ENCODE data around the gene RET. TPM values are rescaled to one million over a fixed set of nuclear protein-coding genes. Genes with fewer than 3 reads are reported as not detected.

Gene RET
- total and polyA plus RNA-seq, 4 donors: 0.25 to 2.5 (median 0.29) TPM; not detected in 1

- Histone ChIP-seq H3K4me1 (ENCODE audit: control insufficient read depth in 1 of 2, insufficient read depth in 2 of 2, low read length in 2 of 2) (no peaks in the 10 kb centered on the region), H3K27me3 (ENCODE audit: control insufficient read depth in 1 of 2, insufficient read depth in 2 of 2, low read length in 1 of 2) (no peaks in the 10 kb centered on the region), H3K9me3 (ENCODE audit: control insufficient read depth, low read length) (no peaks in the 10 kb centered on the region), H3K4me3 (ENCODE audit: low read length in 2 of 2) (no peak overlapping the region), H3K27ac (ENCODE audit: low read depth in 1 of 2, low read length in 2 of 2) (no peak overlapping the region), H3K36me3 (ENCODE audit: control insufficient read depth in 1 of 2, insufficient read depth in 2 of 2, low read length in 1 of 2) (no peaks in the 10 kb centered on the region)
- ATAC-seq (ENCODE audit: low FRiP score) (no peak), DNase-seq (peak in 1 of 2 donors; percentile 80)
- intact Hi-C loops (cut with DNase I): no loop called here
- WGBS, 2 donors: 71 to 82% methylated on average over 3 of the region's 3 CpGs
Measured at GRCh38 chr10:43120929-43121314, 44.1 kb downstream of the RET start.

- Histone ChIP-seq H3K4me1 (ENCODE audit: control insufficient read depth in 1 of 2, insufficient read depth in 2 of 2, low read length in 2 of 2) (no peaks in the 10 kb centered on the region), H3K27ac (ENCODE audit: low read depth in 1 of 2, low read length in 2 of 2) (no peak overlapping the region), H3K36me3 (ENCODE audit: control insufficient read depth in 1 of 2, insufficient read depth in 2 of 2, low read length in 1 of 2) (no peaks in the 10 kb centered on the region), H3K9me3 (ENCODE audit: control insufficient read depth, low read length) (no peaks in the 10 kb centered on the region), H3K27me3 (ENCODE audit: control insufficient read depth in 1 of 2, insufficient read depth in 2 of 2, low read length in 1 of 2) (no peaks in the 10 kb centered on the region), H3K4me3 (ENCODE audit: low read length in 2 of 2) (no peak overlapping the region)
- 95 to 100% methylated on average over 1 of the region's 1 CpG for WGBS, 2 donors
- DNase-seq: peak in 1 of 2 donors; percentile 78
- intact Hi-C loops (cut with DNase I): no loop called here
- ATAC-seq (ENCODE audit: low FRiP score): no peak
Measured at GRCh38 chr10:43121444-43121843, 44.6 kb downstream of the RET start.

- WGBS, 2 donors: 90 to 93% methylated on average over 4 of the region's 4 CpGs
- Histone ChIP-seq H3K4me3 (ENCODE audit: low read length in 2 of 2) (no peak overlapping the region), H3K27me3 (ENCODE audit: control insufficient read depth in 1 of 2, insufficient read depth in 2 of 2, low read length in 1 of 2) (no peaks in the 10 kb centered on the region), H3K36me3 (ENCODE audit: control insufficient read depth in 1 of 2, insufficient read depth in 2 of 2, low read length in 1 of 2) (no peaks in the 10 kb centered on the region), H3K27ac (ENCODE audit: low read depth in 1 of 2, low read length in 2 of 2) (no peak overlapping the region), H3K4me1 (ENCODE audit: control insufficient read depth in 1 of 2, insufficient read depth in 2 of 2, low read length in 2 of 2) (no peaks in the 10 kb centered on the region), H3K9me3 (ENCODE audit: control insufficient read depth, low read length) (no peaks in the 10 kb centered on the region)
- ATAC-seq (ENCODE audit: low FRiP score) (no peak), DNase-seq (peak in 1 of 2 donors; percentile 45)
- intact Hi-C loops (cut with DNase I): no loop called here
Measured at GRCh38 chr10:43122096-43122495, 45.2 kb downstream of the RET start.

- ATAC-seq (ENCODE audit: low FRiP score) (no peak), DNase-seq (no peak)
- Histone ChIP-seq H3K27ac (ENCODE audit: low read depth in 1 of 2, low read length in 2 of 2) (no peak overlapping the region), H3K4me3 (ENCODE audit: low read length in 2 of 2) (no peak overlapping the region), H3K27me3 (ENCODE audit: control insufficient read depth in 1 of 2, insufficient read depth in 2 of 2, low read length in 1 of 2) (no peaks in the 10 kb centered on the region), H3K4me1 (ENCODE audit: control insufficient read depth in 1 of 2, insufficient read depth in 2 of 2, low read length in 2 of 2) (no peaks in the 10 kb centered on the region), H3K9me3 (ENCODE audit: control insufficient read depth, low read length) (no peaks in the 10 kb centered on the region), H3K36me3 (ENCODE audit: control insufficient read depth in 1 of 2, insufficient read depth in 2 of 2, low read length in 1 of 2) (no peaks in the 10 kb centered on the region)
- intact Hi-C loops (cut with DNase I): no loop called here
- WGBS, 2 donors: 90 to 93% methylated on average over 7 of the region's 7 CpGs
Measured at GRCh38 chr10:43122826-43123225, 46.0 kb downstream of the RET start.

GRCh38 chr10:43123361-43124093, 46.7 kb downstream of the RET start:
- no peak for DNase-seq
- H3K27ac ChIP-seq (ENCODE audit: low read depth in 1 of 2, low read length in 2 of 2): no peak overlapping the region
- no peaks in the 10 kb centered on the region for H3K9me3 ChIP-seq (ENCODE audit: control insufficient read depth, low read length)

GRCh38 chr10:43124094-43124521, 47.2 kb downstream of the RET start:
- Histone ChIP-seq H3K9me3 (ENCODE audit: control insufficient read depth, low read length) (no peaks in the 10 kb centered on the region), H3K27ac (ENCODE audit: low read depth in 1 of 2, low read length in 2 of 2) (no peak overlapping the region), H3K27me3 (ENCODE audit: control insufficient read depth in 1 of 2, insufficient read depth in 2 of 2, low read length in 1 of 2) (no peaks in the 10 kb centered on the region), H3K4me3 (ENCODE audit: low read length in 2 of 2) (no peak overlapping the region), H3K4me1 (ENCODE audit: control insufficient read depth in 1 of 2, insufficient read depth in 2 of 2, low read length in 2 of 2) (no peaks in the 10 kb centered on the region), H3K36me3 (ENCODE audit: control insufficient read depth in 1 of 2, insufficient read depth in 2 of 2, low read length in 1 of 2) (no peaks in the 10 kb centered on the region)
- 83 to 85% methylated on average over 6 of the region's 6 CpGs for WGBS, 2 donors
- no peak for ATAC-seq (ENCODE audit: low FRiP score)
- intact Hi-C loops (cut with DNase I): no loop called here
- no peak for DNase-seq

More at GRCh38 chr10:43123361-43124093, 46.7 kb downstream of the RET start:
- intact Hi-C loops (cut with DNase I): no loop called here
- Histone ChIP-seq H3K36me3 (ENCODE audit: control insufficient read depth in 1 of 2, insufficient read depth in 2 of 2, low read length in 1 of 2) (no peaks in the 10 kb centered on the region), H3K4me1 (ENCODE audit: control insufficient read depth in 1 of 2, insufficient read depth in 2 of 2, low read length in 2 of 2) (no peaks in the 10 kb centered on the region), H3K4me3 (ENCODE audit: low read length in 2 of 2) (no peak overlapping the region), H3K27me3 (ENCODE audit: control insufficient read depth in 1 of 2, insufficient read depth in 2 of 2, low read length in 1 of 2) (no peaks in the 10 kb centered on the region)
- WGBS, 2 donors: 88 to 89% methylated on average over 9 of the region's 9 CpGs
- ATAC-seq (ENCODE audit: low FRiP score): no peak

- Histone ChIP-seq H3K4me3 (ENCODE audit: low read length in 2 of 2) (no peak overlapping the region), H3K36me3 (ENCODE audit: control insufficient read depth in 1 of 2, insufficient read depth in 2 of 2, low read length in 1 of 2) (no peaks in the 10 kb centered on the region), H3K4me1 (ENCODE audit: control insufficient read depth in 1 of 2, insufficient read depth in 2 of 2, low read length in 2 of 2) (no peaks in the 10 kb centered on the region), H3K27me3 (ENCODE audit: control insufficient read depth in 1 of 2, insufficient read depth in 2 of 2, low read length in 1 of 2) (no peaks in the 10 kb centered on the region), H3K27ac (ENCODE audit: low read depth in 1 of 2, low read length in 2 of 2) (no peak overlapping the region), H3K9me3 (ENCODE audit: control insufficient read depth, low read length) (no peaks in the 10 kb centered on the region)
- no peak for ATAC-seq (ENCODE audit: low FRiP score)
- DNase-seq: peak in 1 of 2 donors; percentile 42
- intact Hi-C loops (cut with DNase I): no loop called here
- WGBS, 2 donors: 86 to 87% methylated on average over 9 of the region's 9 CpGs
Measured at GRCh38 chr10:43124574-43125273, 47.9 kb downstream of the RET start.

- Histone ChIP-seq H3K36me3 (ENCODE audit: control insufficient read depth in 1 of 2, insufficient read depth in 2 of 2, low read length in 1 of 2) (no peaks in the 10 kb centered on the region), H3K4me3 (ENCODE audit: low read length in 2 of 2) (no peak overlapping the region), H3K9me3 (ENCODE audit: control insufficient read depth, low read length) (no peaks in the 10 kb centered on the region), H3K4me1 (ENCODE audit: control insufficient read depth in 1 of 2, insufficient read depth in 2 of 2, low read length in 2 of 2) (no peaks in the 10 kb centered on the region), H3K27me3 (ENCODE audit: control insufficient read depth in 1 of 2, insufficient read depth in 2 of 2, low read length in 1 of 2) (no peaks in the 10 kb centered on the region), H3K27ac (ENCODE audit: low read depth in 1 of 2, low read length in 2 of 2) (no peak overlapping the region)
- intact Hi-C loops (cut with DNase I): no loop called here
- DNase-seq: no peak
- no peak for ATAC-seq (ENCODE audit: low FRiP score)
- WGBS, 2 donors: 88 to 90% methylated on average over 8 of the region's 8 CpGs
Measured at GRCh38 chr10:43125274-43125845, 48.5 kb downstream of the RET start.

Measured in aorta (tissue), 5 donors.